Karpas-422 (cell line): Measurements from ENCODE around the gene SLC5A6. TPM values are rescaled to one million over a fixed set of nuclear protein-coding genes. Genes with fewer than 3 reads are reported as not detected.

Experiments
- DNase-seq: peaks from one replicate; pipeline ENCODE4 v3.0.0-alpha.2; 2015
- H2AFZ ChIP-seq: fragments of 200-600 bp; sonication (generic); 2 replicates; pipeline ENCODE4 v1.6.1; 2014; ENCODE audit warnings: antibody characterized with exemption, low read length, mixed read lengths
- H3K27ac ChIP-seq: fragments of 200-600 bp; sonication (generic); 2 replicates; pipeline ENCODE4 v1.5.1; 2014; ENCODE audit warnings: mild to moderate bottlenecking, low read length, moderate library complexity
- H3K27me3 ChIP-seq: fragments of 200-600 bp; sonication (generic); 2 replicates; pipeline ENCODE4 v1.6.1; 2014; ENCODE audit warnings: low read length, mixed read lengths
- H3K36me3 ChIP-seq: fragments of 200-600 bp; sonication (generic); 2 replicates; pipeline ENCODE4 v1.6.1; 2014; ENCODE audit warnings: low read length, mixed read lengths; ENCODE audit not compliant: insufficient read depth
- H3K4me1 ChIP-seq: fragments of 200-600 bp; sonication (generic); 2 replicates; pipeline ENCODE4 v1.6.1; 2014; ENCODE audit warnings: mild to moderate bottlenecking, low read length, mixed read lengths
- H3K4me2 ChIP-seq: fragments of 200-600 bp; sonication (generic); 2 replicates; pipeline ENCODE4 v1.6.1; 2014; ENCODE audit warnings: low read length, low read depth, mild to moderate bottlenecking; ENCODE audit not compliant: poor library complexity, severe bottlenecking
- H3K4me3 ChIP-seq: fragments of 200-600 bp; sonication (generic); 2 replicates; pipeline ENCODE4 v1.5.1; 2014; ENCODE audit warnings: mild to moderate bottlenecking, antibody characterized with exemption, low read length, mixed read lengths
- H3K79me2 ChIP-seq: fragments of 200-600 bp; sonication (generic); 2 replicates; pipeline ENCODE4 v1.6.1; 2014; ENCODE audit warnings: mild to moderate bottlenecking, low read length, mixed read lengths
- H3K9ac ChIP-seq: fragments of 200-600 bp; sonication (generic); 2 replicates; pipeline ENCODE4 v1.6.0; 2014; ENCODE audit warnings: low read length
- H3K9me2 ChIP-seq: fragments of 200-600 bp; sonication (generic), shearing (Covaris generic); replicated peaks from 2 replicates; pipeline ENCODE4 v1.6.0; 2014; ENCODE audit warnings: mild to moderate bottlenecking, low read length, moderate library complexity; ENCODE audit not compliant: insufficient read depth
- H3K9me3 ChIP-seq: fragments of 300-700, 200-600 bp; sonication (generic); 2 replicates; pipeline ENCODE4 v1.6.1; 2014; ENCODE audit warnings: low read length, mixed read lengths
- H4K20me1 ChIP-seq: fragments of 200-600 bp; sonication (generic); 2 replicates; pipeline ENCODE4 v1.6.1; 2014; ENCODE audit warnings: mild to moderate bottlenecking, antibody characterized with exemption, low read length, low read depth; ENCODE audit not compliant: insufficient read depth
- total RNA-seq: library from RNA; depleted of rRNA; stranded (reverse); fragments of >200 nt; shearing (Covaris generic); gene quantifications from 2 replicates; pipeline ENCODE4 v1.2.3, GENCODE V29; 2014; ENCODE audit warnings: low replicate concordance

Gene SLC5A6
- total RNA-seq, 1 experiment from 2014 or later = 38.4 TPM

GRCh38 chr2:27231921-27232320 is 19.9 kb upstream of the SLC5A6 start:
- DNase-seq = no peak
- Histone ChIP-seq H3K4me3 (no peak overlapping the region), H3K9ac (no peak overlapping the region), H3K9me3 (no peaks in the 10 kb centered on the region), H3K4me2 (no peak overlapping the region), H3K27ac (no peak overlapping the region), H2AFZ (no peak overlapping the region), H3K36me3 (peaks cover 63% of the 10 kb centered on the region), H4K20me1 (peaks cover 6% of the 10 kb centered on the region; the same call in 1 of the 2 replicates), H3K27me3 (no peaks in the 10 kb centered on the region), H3K79me2 (peaks cover 7% of the 10 kb centered on the region; the same call in 1 of the 2 replicates), H3K4me1 (no peaks in the 10 kb centered on the region), H3K9me2 (no peaks in the 10 kb centered on the region)

- no peak overlapping the region for H2AFZ ChIP-seq
- peaks cover 62% of the 10 kb centered on the region for H3K36me3 ChIP-seq
- peaks cover 10% of the 10 kb centered on the region for H3K79me2 ChIP-seq
- no peak overlapping the region for H3K4me3 ChIP-seq
- no peak overlapping the region for H3K4me2 ChIP-seq
- no peak for DNase-seq
- H3K27me3 ChIP-seq = no peaks in the 10 kb centered on the region
- no peaks in the 10 kb centered on the region for H3K9me3 ChIP-seq
- no peak overlapping the region for H3K9ac ChIP-seq
- no peaks in the 10 kb centered on the region for H3K9me2 ChIP-seq
- no peak overlapping the region for H3K27ac ChIP-seq
- no peaks in the 10 kb centered on the region for H3K4me1 ChIP-seq
- H4K20me1 ChIP-seq = peaks cover 6% of the 10 kb centered on the region; the same call in 1 of the 2 replicates
These were observed 15.4 kb upstream of the SLC5A6 start for GRCh38 chr2:27227501-27227900.

- Histone ChIP-seq H3K27me3 (no peaks in the 10 kb centered on the region), H3K9me3 (no peaks in the 10 kb centered on the region), H3K79me2 (peaks cover 20% of the 10 kb centered on the region), H4K20me1 (peaks cover 6% of the 10 kb centered on the region; the same call in 1 of the 2 replicates), H3K4me2 (no peak overlapping the region), H3K27ac (no peak overlapping the region), H2AFZ (no peak overlapping the region), H3K4me3 (no peak overlapping the region), H3K36me3 (peaks cover 60% of the 10 kb centered on the region), H3K9ac (no peak overlapping the region), H3K4me1 (no peaks in the 10 kb centered on the region), H3K9me2 (no peaks in the 10 kb centered on the region)
- no peak for DNase-seq
These were observed 13.5 kb upstream of the SLC5A6 start for GRCh38 chr2:27225526-27225925.

- H3K79me2 ChIP-seq = peaks cover 38% of the 10 kb centered on the region
These were observed 11.3 kb upstream of the SLC5A6 start for GRCh38 chr2:27223416-27223815.

GRCh38 chr2:27222407-27222806 is 10.3 kb upstream of the SLC5A6 start:
- Histone ChIP-seq H4K20me1 (peaks cover 13% of the 10 kb centered on the region; the same call in 1 of the 2 replicates), H3K36me3 (peaks cover 57% of the 10 kb centered on the region), H2AFZ (no peak overlapping the region), H3K4me3 (no peak overlapping the region), H3K4me1 (peaks cover 15% of the 10 kb centered on the region), H3K9ac (no peak overlapping the region), H3K4me2 (no peak overlapping the region), H3K27me3 (no peaks in the 10 kb centered on the region), H3K9me3 (no peaks in the 10 kb centered on the region), H3K79me2 (peaks cover 45% of the 10 kb centered on the region), H3K9me2 (no peaks in the 10 kb centered on the region), H3K27ac (no peak overlapping the region)
- DNase-seq = no peak

More at GRCh38 chr2:27223416-27223815, 11.3 kb upstream of the SLC5A6 start:
- H3K27me3 ChIP-seq = no peaks in the 10 kb centered on the region
- H3K4me1 ChIP-seq = peaks cover 9% of the 10 kb centered on the region
- peaks cover 16% of the 10 kb centered on the region; the same call in 1 of the 2 replicates for H4K20me1 ChIP-seq
- H3K4me2 ChIP-seq = no peak overlapping the region
- no peak overlapping the region for H3K9ac ChIP-seq
- H3K9me2 ChIP-seq = no peaks in the 10 kb centered on the region
- no peak for DNase-seq
- H3K4me3 ChIP-seq = no peak overlapping the region
- no peak overlapping the region for H2AFZ ChIP-seq
- H3K36me3 ChIP-seq = peaks cover 67% of the 10 kb centered on the region
- H3K9me3 ChIP-seq = no peaks in the 10 kb centered on the region
- H3K27ac ChIP-seq = no peak overlapping the region

GRCh38 chr2:27221166-27221565 is 9.1 kb upstream of the SLC5A6 start:
- H4K20me1 ChIP-seq = peaks cover 9% of the 10 kb centered on the region; the same call in 1 of the 2 replicates
- no peak overlapping the region for H3K27ac ChIP-seq
- no peak overlapping the region for H2AFZ ChIP-seq
- peaks cover 39% of the 10 kb centered on the region for H3K79me2 ChIP-seq
- no peak overlapping the region for H3K4me2 ChIP-seq
- no peaks in the 10 kb centered on the region for H3K9me2 ChIP-seq
- no peaks in the 10 kb centered on the region for H3K9me3 ChIP-seq
- H3K4me3 ChIP-seq = no peak overlapping the region
- peaks cover 53% of the 10 kb centered on the region for H3K36me3 ChIP-seq
- H3K4me1 ChIP-seq = peaks cover 24% of the 10 kb centered on the region
- H3K9ac ChIP-seq = no peak overlapping the region
- no peak for DNase-seq
- H3K27me3 ChIP-seq = no peaks in the 10 kb centered on the region

- no peak overlapping the region for H3K4me3 ChIP-seq
- H2AFZ ChIP-seq = no peak overlapping the region
- H3K36me3 ChIP-seq = peaks cover 56% of the 10 kb centered on the region
- no peak overlapping the region for H3K4me2 ChIP-seq
- H3K79me2 ChIP-seq = peaks cover 39% of the 10 kb centered on the region
- no peak overlapping the region for H3K9ac ChIP-seq
- peaks cover 30% of the 10 kb centered on the region for H3K4me1 ChIP-seq
- no peaks in the 10 kb centered on the region for H3K27me3 ChIP-seq
- H4K20me1 ChIP-seq = peaks cover 9% of the 10 kb centered on the region; the same call in 1 of the 2 replicates
- no peaks in the 10 kb centered on the region for H3K9me2 ChIP-seq
- no peaks in the 10 kb centered on the region for H3K9me3 ChIP-seq
- H3K27ac ChIP-seq = no peak overlapping the region
- no peak for DNase-seq
These were observed 8.0 kb upstream of the SLC5A6 start for GRCh38 chr2:27220091-27220490.

GRCh38 chr2:27219091-27219490 is 7.0 kb upstream of the SLC5A6 start:
- Histone ChIP-seq H4K20me1 (peaks cover 9% of the 10 kb centered on the region; the same call in 1 of the 2 replicates), H3K9me3 (no peaks in the 10 kb centered on the region), H3K27ac (peak overlapping the region; percentile 83), H3K4me3 (peak overlapping the region; percentile 75), H3K27me3 (no peaks in the 10 kb centered on the region), H3K36me3 (peaks cover 52% of the 10 kb centered on the region), H3K9me2 (no peaks in the 10 kb centered on the region), H3K79me2 (peaks cover 39% of the 10 kb centered on the region), H2AFZ (no peak overlapping the region), H3K4me1 (peaks cover 40% of the 10 kb centered on the region), H3K4me2 (peak overlapping the region; percentile 82), H3K9ac (peak overlapping the region; percentile 91; the same call in 1 of the 2 replicates)
- no peak for DNase-seq
